ENCODE results near the gene SPPL2B. TPM values are rescaled to one million over a fixed set of nuclear protein-coding genes. Genes with fewer than 3 reads are reported as not detected.

The SPPL2B gene
- total RNA-seq (2022; extraction: Qiagen RNA extraction; ENCODE audit: low read depth), result 13.3 to 24.3 TPM (median 20.0 TPM) in 5 replicates

DNA sequence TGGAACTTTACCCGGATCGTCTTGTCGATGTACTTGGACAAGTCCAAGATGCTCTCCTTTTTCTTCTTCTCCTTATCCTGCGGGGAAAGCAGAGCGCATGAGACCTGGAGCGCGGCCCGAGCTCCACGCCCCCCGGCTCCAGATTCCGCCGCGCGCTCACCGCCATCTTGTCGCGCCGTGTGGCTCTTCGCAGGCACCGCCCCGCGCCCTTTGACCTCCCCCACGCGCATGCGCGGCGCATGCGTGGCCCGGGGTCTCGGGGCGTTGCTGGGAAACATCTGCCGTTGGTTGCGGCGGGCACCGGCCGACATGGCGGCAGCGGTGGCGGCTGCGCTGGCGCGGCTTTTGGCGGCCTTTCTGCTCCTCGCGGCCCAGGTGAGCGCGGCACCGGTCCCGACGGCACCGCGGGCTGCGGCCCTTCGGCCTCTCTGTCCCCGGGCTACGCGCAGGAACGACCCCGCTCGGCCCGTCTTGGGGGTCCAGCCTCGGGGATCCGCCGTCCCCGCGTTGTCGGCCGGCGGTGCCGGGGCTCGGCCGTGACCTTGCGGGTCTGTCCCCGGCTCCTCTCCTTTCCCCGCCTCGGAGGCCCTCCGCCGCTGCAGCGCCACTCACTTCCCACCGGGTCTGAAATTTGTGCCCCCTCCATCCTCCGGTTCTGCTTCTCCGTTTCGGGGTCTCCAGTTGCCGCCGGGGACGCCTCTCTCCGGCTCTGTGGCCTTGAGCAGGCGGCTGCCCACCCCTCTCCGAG, at the start of gene SPPL2B, which contains the start of gene LSM7:
Gene SPPL2B, plus strand, starts transcription at position 284 of the 748 bp plus-strand sequence. Its CDS starts 26 bp downstream, at position 310.
Gene LSM7, minus strand, starts transcription at position 186 of the 748 bp plus-strand sequence. Its CDS starts 20 bp downstream, at position 166.

GRCh38 chr19:2282062-2282861, 46.2 kb upstream of the SPPL2B start, which contains the start of gene PEAK3:
PEAK3 (minus strand) TSS chr19:2282175; CDS start chr19:2280931, 1,244 bp downstream.

DNA sequence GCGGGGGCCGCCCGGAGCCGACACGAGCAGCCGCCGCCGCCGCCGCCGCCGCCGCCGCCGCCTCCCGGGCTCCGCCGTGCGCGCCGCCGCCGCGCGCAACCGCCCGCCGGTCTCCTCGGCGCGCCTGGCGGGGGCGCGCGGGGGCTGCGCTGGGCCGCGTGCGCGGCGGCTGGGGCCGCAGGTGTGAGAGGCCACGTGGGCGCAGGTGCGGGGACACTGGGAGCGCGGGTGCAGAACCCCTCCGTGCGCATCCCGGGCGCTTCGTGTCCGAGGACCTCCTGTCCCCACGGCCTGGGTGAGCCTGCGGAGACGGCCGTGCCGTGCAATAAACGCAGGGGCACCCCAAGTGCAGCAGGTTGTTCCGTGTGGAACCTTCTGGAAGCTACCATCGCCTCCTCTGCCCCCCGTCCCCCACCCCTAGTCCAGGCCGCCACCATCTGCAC, 20.3 kb upstream of the SPPL2B start, which contains the start of gene LINGO3:
Gene LINGO3, minus strand, starts transcription at position 41 of the 443 bp plus-strand sequence. CDS start 16,378 bp downstream, outside the sequence.

DNA sequence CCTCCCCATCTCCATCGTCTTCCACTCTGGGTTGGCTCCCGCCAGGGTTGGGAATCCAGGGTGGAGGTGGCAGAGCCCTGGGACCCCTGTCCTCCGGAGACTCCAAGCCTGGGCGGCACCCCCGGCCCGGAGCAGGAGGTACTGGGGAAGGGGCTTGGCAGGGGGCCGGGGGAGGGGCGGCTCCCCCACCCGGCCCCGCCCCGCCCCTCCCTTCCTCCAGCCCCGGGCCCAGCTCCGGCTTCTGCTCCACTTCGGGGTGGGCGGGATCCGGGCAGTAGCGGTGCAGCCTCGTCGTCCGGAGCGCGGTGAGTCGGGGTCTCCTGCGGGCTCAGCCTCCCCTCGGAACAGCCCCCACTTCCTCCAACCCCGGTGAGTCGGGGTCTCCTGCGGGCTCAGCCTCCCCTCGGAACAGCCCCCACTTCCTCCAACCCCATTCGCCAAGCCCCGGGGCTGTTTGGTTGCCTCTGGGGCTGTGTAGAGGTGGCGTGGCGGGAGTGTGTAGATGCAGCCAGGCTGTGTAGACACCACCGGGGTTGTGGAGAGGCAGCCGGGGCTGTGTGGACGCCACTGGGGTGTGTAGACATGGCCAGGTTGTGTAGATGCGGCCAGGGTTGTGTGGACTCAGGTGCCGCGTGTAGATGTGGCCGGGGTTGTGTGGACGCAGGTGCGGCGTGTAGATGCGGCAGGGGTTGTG, 31.7 kb downstream of the SPPL2B start, which contains the start of gene TMPRSS9:
Gene TMPRSS9, plus strand, starts transcription at position 274 of the 694 bp plus-strand sequence. CDS start 29,521 bp downstream, outside the sequence.

Other genes with a start within 250 kb of the SPPL2B start
- gene MOB3A, start 232.4 kb upstream of the SPPL2B start, total RNA-seq (2022; extraction: Qiagen RNA extraction; ENCODE audit: low read depth), result 8.8 to 11.4 TPM (median 9.8 TPM) in 5 replicates
- 0.17 to 0.66 TPM (median 0.41 TPM) in 5 replicates for gene IZUMO4, start 231.8 kb upstream of the SPPL2B start, total RNA-seq (2022; extraction: Qiagen RNA extraction; ENCODE audit: low read depth)
- 63.9 to 77.3 TPM (median 73.9 TPM) in 5 replicates for gene AP3D1, start 177.1 kb upstream of the SPPL2B start, total RNA-seq (2022; extraction: Qiagen RNA extraction; ENCODE audit: low read depth)
- 10.3 to 19.6 TPM (median 16.6 TPM) in 5 replicates for gene DOT1L, start 164.8 kb upstream of the SPPL2B start, total RNA-seq (2022; extraction: Qiagen RNA extraction; ENCODE audit: low read depth)
- gene PLEKHJ1, start 92.4 kb upstream of the SPPL2B start, total RNA-seq (2022; extraction: Qiagen RNA extraction; ENCODE audit: low read depth), result 34.1 to 57.8 TPM (median 53.5 TPM) in 5 replicates
- 63.2 to 77.0 TPM (median 74.4 TPM) in 5 replicates for gene SF3A2, start 91.9 kb upstream of the SPPL2B start, total RNA-seq (2022; extraction: Qiagen RNA extraction; ENCODE audit: low read depth)
- gene AMH, start 79.4 kb upstream of the SPPL2B start, total RNA-seq (2022; extraction: Qiagen RNA extraction; ENCODE audit: low read depth), result 7.8 to 18.0 TPM (median 15.7 TPM) in 5 replicates
- gene JSRP1, start 72.3 kb upstream of the SPPL2B start, total RNA-seq (2022; extraction: Qiagen RNA extraction; ENCODE audit: low read depth), result 0.44 to 1.00 TPM (median 0.60 TPM) in 4 of 5 replicates, not detected in the other
- gene PEAK3, start 46.5 kb upstream of the SPPL2B start, total RNA-seq (2022; extraction: Qiagen RNA extraction; ENCODE audit: low read depth), result not detected in 5 replicates
- gene LINGO3, start 20.5 kb upstream of the SPPL2B start, total RNA-seq (2022; extraction: Qiagen RNA extraction; ENCODE audit: low read depth), result not detected in 5 replicates
- 135 to 166 TPM (median 148 TPM) in 5 replicates for gene LSM7, start 98 bp upstream of the SPPL2B start, total RNA-seq (2022; extraction: Qiagen RNA extraction; ENCODE audit: low read depth)
- not detected in 5 replicates for gene TMPRSS9, start 31.6 kb downstream of the SPPL2B start, total RNA-seq (2022; extraction: Qiagen RNA extraction; ENCODE audit: low read depth)
- gene TIMM13, start 98.9 kb downstream of the SPPL2B start, total RNA-seq (2022; extraction: Qiagen RNA extraction; ENCODE audit: low read depth), result 51.4 to 132 TPM (median 116 TPM) in 5 replicates
- 60.0 to 86.5 TPM (median 75.7 TPM) in 5 replicates for gene LMNB2, start 128.3 kb downstream of the SPPL2B start, total RNA-seq (2022; extraction: Qiagen RNA extraction; ENCODE audit: low read depth)
- gene GADD45B, start 147.4 kb downstream of the SPPL2B start, total RNA-seq (2022; extraction: Qiagen RNA extraction; ENCODE audit: low read depth), result 34.4 to 43.5 TPM (median 42.0 TPM) in 5 replicates